H1 (cell line): ENCODE data around the gene ARHGEF4. TPM values are rescaled to one million over a fixed set of nuclear protein-coding genes. Genes with fewer than 3 reads are reported as not detected.

Source experiments
- CEBPB ChIP-seq: IDR thresholded peaks from 2 replicates; pipeline ENCODE4 v1.6.1; 2012; ENCODE audit warnings: low read depth, low read length
- FOSL1 ChIP-seq: IDR thresholded peaks from 2 replicates; pipeline ENCODE4 v1.6.1; 2011; ENCODE audit warnings: mild to moderate bottlenecking, low read depth, low read length, moderate library complexity; ENCODE audit not compliant: insufficient read depth
- polyA plus RNA-seq, 7 experiments: library from polyadenylated mRNA; depleted of rRNA in 3 of 7; stranded (reverse) in 5 of 7; unstranded in 2 of 7; fragments of >200 nt in 5 of 7; fragments of 200-250 nt in 2 of 7; gene quantifications; 1 replicate in 5 of 7; 2 replicates in 1 of 7; 4 replicates in 1 of 7; pipeline versions ENCODE4 v1.2.1 to v1.2.3, GENCODE V29; 2011 to 2013; ENCODE audit warnings: missing spikeins in 2 of 7, mixed read lengths in 2 of 7
- total RNA-seq: library from RNA; stranded (reverse); fragmentation: NEBNext Ultra II Directional; extraction: Animal tissue kit (Norgen Biotek cat#: 25700); gene quantifications from 2 replicates; pipeline ENCODE4 v1.2.1, GENCODE V29; 2021

ARHGEF4 gene
- total and polyA plus RNA-seq, 2 of the 8 experiments (the other 6 are each of a cell fraction or from before 2014, with no cell fraction given): 10.6 to 14.6 TPM

- no peak for TF ChIP-seq FOSL1
- TF ChIP-seq CEBPB: no peak
Measured at GRCh38 chr2:130826821-130827501, 9.8 kb upstream of the ARHGEF4 start (continued).
